Heart right ventricle (tissue), 16 donors: ENCODE data around the gene CFAP58. TPM values are rescaled to one million over a fixed set of nuclear protein-coding genes. Genes with fewer than 3 reads are reported as not detected.
A peak's percentile ranks its signal among the peaks of the same experiment; 100 is the strongest.

ENCODE experiments used
- ATAC-seq, 8 donors: fragments of 200-7000 bp; cut with Tn5 transposase; one replicate each; pipeline ENCODE4 v1.9.1; 2020; ENCODE audit warnings: mild to moderate bottlenecking in 8 of 8, moderate library complexity in 8 of 8, moderate number of reproducible peaks in 1 of 8
- DNase-seq, 2 donors: peaks; one replicate each; pipeline ENCODE4 v3.0.0-alpha.2; 2020
- H3K27ac ChIP-seq, 10 donors: fragments of 200-600 bp; sonication (generic) in 2 of 10; one replicate each; pipeline versions ENCODE4 v1.5.0 to v1.8.0; 2020 to 2022; ENCODE audit warnings: mild to moderate bottlenecking in 3 of 10
- H3K27me3 ChIP-seq, 7 donors: fragments of 200-600 bp; one replicate each; pipeline ENCODE4 v1.8.0; 2021 to 2022; ENCODE audit warnings: mild to moderate bottlenecking in 2 of 7
- H3K36me3 ChIP-seq, 9 donors: fragments of 200-600 bp; sonication (generic) in 1 of 9; one replicate each; pipeline versions ENCODE4 v1.5.0 to v1.8.0; 2020 to 2022; ENCODE audit warnings: mild to moderate bottlenecking in 2 of 9
- H3K4me1 ChIP-seq, 9 donors: fragments of 200-600 bp; sonication (generic) in 1 of 9; one replicate each; pipeline versions ENCODE4 v1.5.0 to v1.8.0; 2020 to 2022; ENCODE audit warnings: mild to moderate bottlenecking in 4 of 9
- H3K4me3 ChIP-seq, 10 donors: fragments of 200-600 bp; sonication (generic) in 2 of 10; one replicate each; pipeline versions ENCODE4 v1.5.0 to v1.8.0; 2020 to 2022; ENCODE audit warnings: mild to moderate bottlenecking in 7 of 10, moderate library complexity in 2 of 10
- H3K9me3 ChIP-seq, 11 donors: fragments of 200-600 bp in 10 of 11; sonication (generic) in 2 of 11; one replicate each; pipeline versions ENCODE4 v1.5.0 to v1.8.0; 2013 to 2022; ENCODE audit warnings: mild to moderate bottlenecking in 2 of 11, control low read depth in 1 of 11, moderate library complexity in 1 of 11
- WGBS, 2 donors: extraction: QIAGEN DNeasy Blood & Tissue Kit; methylation state at CpG; one replicate each; pipeline ENCODE4 v1.1.7; 2013; ENCODE audit warnings: inconsistent platforms in 1 of 2; 5-methylcytosine and 5-hydroxymethylcytosine counted together
- intact Hi-C, 10 donors: fragments of 100-400 bp; cut with DNase I; formaldehyde crosslinking; loops; one replicate each; pipeline versions ENCODE4 v1.11.1 to v1.14.2; 2022
- polyA plus RNA-seq, 2 donors: library from polyadenylated mRNA; stranded (reverse); fragments of 200-250 nt; gene quantifications; one replicate each; pipeline ENCODE4 v1.2.3, GENCODE V29; 2013
- total RNA-seq, 10 donors: library from RNA; stranded (reverse); fragmentation: NEBNext Ultra II Directional in 3 of 10; extraction: Animal tissue kit (Norgen Biotek cat#: 25700) in 3 of 10; gene quantifications; one replicate each; pipeline versions ENCODE4 v1.2.1 to v1.2.4, GENCODE V29; 2021 to 2023
- TF ChIP-seq, protein P1 (sequence below), 9 donors: fragments of 200-600 bp; sonication (generic) in 2 of 9; IDR thresholded peaks; one replicate each; pipeline versions ENCODE4 v1.5.0 to v1.8.0; 2021 to 2022; ENCODE audit warnings: antibody characterized with exemption in 9 of 9, mild to moderate bottlenecking in 5 of 9, moderate library complexity in 1 of 9
- donor health status: Arrhythmogenic right ventricular cardiomyopathy.
- donor health status: ischemic (EF 13 %, LVEDD 7.1; RV severe dilation, severe dysfunction).
- donor health status: healthy with polysubstance abuse.
- donor health status: DM: no; HTN: yes; CAD: no.
- donor health status: DM: no; HTN: no; CAD: no.
- donor health status: ischemic (EF 25% LVEDD 6.9; RV normal size, moderate dysfunction).
- donor health status: ischemic (EF 25% LVEDD 5.7; RV mildly dilated, moderate dysfunction).
- donor health status: healthy.
- donor health status: DM: yes; HTN: yes; CAD: no.
- donor health status: Ischemic cardiomyopathy.
- donor health status: ischemic (EF 35%, LVEDD 5.7; RV mildly dilated, moderate dysfunction).
- donor health status: nonischemic (EF 11% LVEDD 7.7; RV severe dilation, severe dysfunction).
- donor health status: DM: yes; HTN: yes; CAD: no.
- donor health status: PGD.
- donor health status: ischemic (EF 29% LVEDD 5.4; RV normal size, mild dysfunction).
- donor health status: nonischemic (EF 23%, LVEDD 6.1; RV moderate dilation, normal function).

CFAP58 gene
- total and polyA plus RNA-seq, 12 donors, result 0.58 to 5.8 (median 3.0) TPM

DNA sequence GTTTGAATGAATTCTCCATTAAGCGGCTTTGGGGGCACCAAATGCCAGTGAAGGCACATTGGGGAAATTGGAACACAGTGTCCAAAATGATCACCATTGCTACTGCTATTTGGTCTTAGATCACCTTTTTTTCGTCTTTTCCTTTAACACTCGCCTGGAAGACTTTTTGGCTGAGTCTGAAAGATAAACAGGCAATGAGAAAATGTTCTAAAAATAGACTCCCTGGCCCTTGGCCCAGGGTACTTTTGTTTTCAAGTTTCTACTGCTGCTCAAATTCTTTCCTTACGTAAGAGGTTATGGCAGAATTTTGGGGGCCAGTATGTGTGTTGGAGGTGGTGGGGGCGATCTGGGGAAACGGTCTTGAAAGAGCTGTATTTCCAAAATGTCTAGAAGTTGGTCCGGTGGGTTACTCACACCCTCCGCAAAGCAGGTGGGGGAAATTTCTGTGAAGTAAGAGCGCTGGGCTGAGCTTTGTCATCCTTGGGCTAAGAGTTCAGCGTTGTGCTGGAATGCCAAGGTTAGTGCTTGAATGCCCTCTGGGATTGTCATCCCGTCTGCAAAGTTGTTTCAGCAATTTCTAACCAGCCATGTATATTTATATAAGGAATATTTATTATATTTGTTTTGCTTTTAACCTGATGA, 14.0 kb upstream of the CFAP58 start:
- ATAC-seq, result peak; percentile 13 to 73 (median 46)

DNA sequence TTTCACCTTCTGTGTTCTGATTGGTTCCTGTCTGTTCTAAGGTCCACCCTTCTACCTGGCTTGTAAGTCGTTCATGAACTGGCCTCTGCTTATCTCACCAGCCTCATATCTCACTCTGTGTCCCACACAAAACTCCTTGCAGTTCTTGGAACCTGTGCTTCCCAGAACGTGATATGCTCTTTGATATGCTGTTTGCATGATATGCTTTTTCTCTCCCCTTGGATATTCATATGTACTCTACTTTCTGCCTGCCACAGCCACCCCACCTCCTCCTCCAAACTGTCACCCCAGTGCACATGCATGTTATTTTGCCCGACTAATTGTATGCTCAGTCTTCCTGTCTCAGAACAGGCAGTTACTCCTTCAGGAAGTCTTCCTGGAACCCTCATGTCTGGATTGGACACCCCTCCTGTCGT, 13.5 kb upstream of the CFAP58 start:
- ATAC-seq (peak in 2 of 8 donors; percentile 7 to 28), DNase-seq (no peak)
- 5 to 7% methylated on average over 4 of the region's 4 CpGs for WGBS, 2 donors
- TF ChIP-seq, protein P1, sequence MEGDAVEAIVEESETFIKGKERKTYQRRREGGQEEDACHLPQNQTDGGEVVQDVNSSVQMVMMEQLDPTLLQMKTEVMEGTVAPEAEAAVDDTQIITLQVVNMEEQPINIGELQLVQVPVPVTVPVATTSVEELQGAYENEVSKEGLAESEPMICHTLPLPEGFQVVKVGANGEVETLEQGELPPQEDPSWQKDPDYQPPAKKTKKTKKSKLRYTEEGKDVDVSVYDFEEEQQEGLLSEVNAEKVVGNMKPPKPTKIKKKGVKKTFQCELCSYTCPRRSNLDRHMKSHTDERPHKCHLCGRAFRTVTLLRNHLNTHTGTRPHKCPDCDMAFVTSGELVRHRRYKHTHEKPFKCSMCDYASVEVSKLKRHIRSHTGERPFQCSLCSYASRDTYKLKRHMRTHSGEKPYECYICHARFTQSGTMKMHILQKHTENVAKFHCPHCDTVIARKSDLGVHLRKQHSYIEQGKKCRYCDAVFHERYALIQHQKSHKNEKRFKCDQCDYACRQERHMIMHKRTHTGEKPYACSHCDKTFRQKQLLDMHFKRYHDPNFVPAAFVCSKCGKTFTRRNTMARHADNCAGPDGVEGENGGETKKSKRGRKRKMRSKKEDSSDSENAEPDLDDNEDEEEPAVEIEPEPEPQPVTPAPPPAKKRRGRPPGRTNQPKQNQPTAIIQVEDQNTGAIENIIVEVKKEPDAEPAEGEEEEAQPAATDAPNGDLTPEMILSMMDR (IDR thresholded peaks at IDR 0.05), result no peak
- Histone ChIP-seq H3K4me1 (peaks cover 0 to 63% (median 54%) of the 10 kb centered on the region in 9 donors), H3K36me3 (peaks cover 0 to 5% (median 0%) of the 10 kb centered on the region in 9 donors), H3K27ac (peak overlapping the region; percentile 92 to 100 (median 99)), H3K27me3 (no peaks in the 10 kb centered on the region), H3K9me3 (no peaks in the 10 kb centered on the region), H3K4me3 (peak overlapping the region in 9 of 10 donors; percentile 86 to 98 (median 92))
- intact Hi-C loops, result loop anchor here in 3 of 10 donors (5.0 to 10.0 kb wide), 2 partner anchors 33 to 455 kb away; no protein-coding TSS in a partner anchor

More for the DNA sequence above, 14.0 kb upstream of the CFAP58 start:
- intact Hi-C loops, result loop anchor here in 9 of 10 donors (1.0 to 10.0 kb wide), 9 partner anchors 29 to 455 kb away; partner anchors contain the start of gene STN1 (in 1 of the 9)
- Histone ChIP-seq H3K27me3 (no peaks in the 10 kb centered on the region), H3K36me3 (peaks cover 0 to 9% (median 0%) of the 10 kb centered on the region in 9 donors), H3K4me1 (peaks cover 0 to 66% (median 58%) of the 10 kb centered on the region in 9 donors), H3K27ac (peak overlapping the region; percentile 92 to 100 (median 99)), H3K4me3 (peak overlapping the region; percentile 86 to 98 (median 92)), H3K9me3 (no peaks in the 10 kb centered on the region)
- TF ChIP-seq, protein P1 (IDR thresholded peaks at IDR 0.05), result no peak
- peak in 1 of 2 donors; percentile 90 for DNase-seq
- WGBS, 2 donors, result 2 to 3% methylated on average over 11 of the region's 11 CpGs

DNA sequence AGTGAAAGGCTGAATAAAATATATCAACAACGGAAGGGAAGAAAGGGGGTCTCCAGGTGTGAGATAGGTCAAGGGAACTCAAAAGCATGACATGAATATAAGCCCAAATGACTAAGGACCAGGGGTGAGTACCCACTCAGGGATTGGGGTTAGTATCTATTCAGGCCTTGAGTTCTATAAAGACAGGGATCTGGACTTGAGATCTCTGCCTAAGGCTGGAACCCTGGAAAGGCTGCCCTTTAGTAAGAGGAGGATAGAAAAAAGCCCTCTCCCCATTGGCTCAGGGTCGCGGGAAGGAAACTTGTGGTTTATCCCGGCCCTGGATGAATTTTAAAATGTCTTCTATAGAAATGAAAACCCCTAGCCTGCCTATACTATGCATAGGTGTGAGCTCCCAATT, 13.0 kb upstream of the CFAP58 start:
- DNase-seq (no peak), ATAC-seq (no peak)
- Histone ChIP-seq H3K27me3 (no peaks in the 10 kb centered on the region), H3K4me1 (peaks cover 0 to 58% (median 49%) of the 10 kb centered on the region in 9 donors), H3K4me3 (peak overlapping the region in 3 of 10 donors; percentile 86 to 97 (median 91)), H3K9me3 (no peaks in the 10 kb centered on the region), H3K36me3 (peaks cover 0 to under 1% (median 0%) of the 10 kb centered on the region in 9 donors), H3K27ac (peak overlapping the region; percentile 92 to 100 (median 99))
- intact Hi-C loops, result loop anchor here in 3 of 10 donors (5.0 to 10.0 kb wide), 2 partner anchors 33 to 456 kb away; no protein-coding TSS in a partner anchor
- WGBS, 2 donors, result 65 to 70% methylated on average over 4 of the region's 4 CpGs
- TF ChIP-seq, protein P1 (IDR thresholded peaks at IDR 0.05), result no peak

DNA sequence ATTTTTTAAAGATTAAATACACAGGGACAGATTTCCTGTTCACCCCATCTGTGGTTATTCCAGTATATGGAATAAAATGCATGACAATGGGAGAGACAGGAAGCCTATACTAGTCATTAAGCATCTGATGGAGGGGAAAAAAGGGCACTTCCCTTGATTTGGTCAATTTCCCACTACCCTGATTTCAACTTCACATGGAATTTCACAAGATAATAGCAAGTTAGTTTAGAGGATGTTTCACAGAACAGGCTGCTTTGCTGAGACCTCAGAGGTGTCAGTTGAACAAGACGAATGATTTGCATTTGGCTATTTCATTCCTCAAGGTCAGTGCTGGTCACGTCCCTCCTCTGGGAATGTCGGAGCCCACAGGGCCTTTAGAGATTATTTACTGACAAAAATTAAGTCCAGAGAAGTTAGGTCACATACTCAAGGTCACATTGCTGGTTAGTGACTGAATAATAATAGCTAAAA, 10.7 kb upstream of the CFAP58 start:
- Histone ChIP-seq H3K4me3 (no peak overlapping the region), H3K4me1 (peaks cover 0 to 52% (median 37%) of the 10 kb centered on the region in 9 donors), H3K9me3 (no peaks in the 10 kb centered on the region), H3K27ac (peak overlapping the region in 9 of 10 donors; percentile 17 to 99 (median 54)), H3K27me3 (no peaks in the 10 kb centered on the region), H3K36me3 (no peaks in the 10 kb centered on the region)
- DNase-seq, result no peak
- intact Hi-C loops, result loop anchor here in 3 of 10 donors (5.0 to 10.0 kb wide), 2 partner anchors 36 to 458 kb away; no protein-coding TSS in a partner anchor
- TF ChIP-seq, protein P1 (IDR thresholded peaks at IDR 0.05), result no peak
- WGBS, 2 donors, result 14 to 23% methylated on average over 3 of the region's 3 CpGs
- no peak for ATAC-seq
